Astrocyte (in vitro differentiated cells and primary cell): Measurements from ENCODE around the gene POLD2. TPM values are rescaled to one million over a fixed set of nuclear protein-coding genes. Genes with fewer than 3 reads are reported as not detected.

Source experiments
- DNase-seq: peaks from one replicate; pipeline ENCODE4 v3.0.0-alpha.2; 2010; ENCODE audit warnings: low read depth
- FAIRE-seq: peaks from 2 replicates; lab custom pipeline; 2011; peaks lifted over from hg19 to GRCh38; lab: Jason Lieb, UNC
- H2AFZ ChIP-seq: 2 replicates; pipeline ENCODE4 v1.6.0; 2012; ENCODE audit warnings: low read depth, low read length, inconsistent platforms
- H3K27ac ChIP-seq: 2 replicates; pipeline ENCODE4 v1.5.1; 2011; ENCODE audit warnings: low read depth, low read length, inconsistent platforms
- H3K27me3 ChIP-seq: 2 replicates; pipeline ENCODE4 v1.6.0; 2011; ENCODE audit warnings: low read length, inconsistent platforms; ENCODE audit not compliant: insufficient read depth
- H3K36me3 ChIP-seq: 2 replicates; pipeline ENCODE4 v1.5.1; 2011; ENCODE audit warnings: low read length, inconsistent platforms; ENCODE audit not compliant: insufficient read depth
- H3K4me1 ChIP-seq: 2 replicates; pipeline ENCODE4 v1.5.1; 2011; ENCODE audit warnings: low read length, inconsistent platforms; ENCODE audit not compliant: insufficient read depth
- H3K4me2 ChIP-seq: 2 replicates; pipeline ENCODE4 v1.6.0; 2012; ENCODE audit warnings: low read length, inconsistent platforms
- H3K4me3 ChIP-seq: 2 replicates; pipeline ENCODE4 v1.5.1; 2011; ENCODE audit warnings: low read depth, mild to moderate bottlenecking, low read length, inconsistent platforms; ENCODE audit not compliant: insufficient read depth
- H3K79me2 ChIP-seq: 2 replicates; pipeline ENCODE4 v1.6.0; 2012; ENCODE audit warnings: mild to moderate bottlenecking, low read length, inconsistent platforms; ENCODE audit not compliant: insufficient read depth
- H3K9ac ChIP-seq: 2 replicates; pipeline ENCODE4 v1.6.0; 2012; ENCODE audit warnings: mild to moderate bottlenecking, low read length, inconsistent platforms
- H3K9me3 ChIP-seq: 2 replicates; pipeline ENCODE4 v1.5.1; 2012; ENCODE audit warnings: low read depth, mild to moderate bottlenecking, low read length, inconsistent platforms; ENCODE audit not compliant: insufficient read depth
- H4K20me1 ChIP-seq: 2 replicates; pipeline ENCODE4 v1.6.0; 2012; ENCODE audit warnings: low read length, inconsistent platforms; ENCODE audit not compliant: insufficient read depth
- H3K27ac Mint-ChIP-seq: one replicate; pipeline ENCODE4 v1.8.0; 2021; ENCODE audit warnings: mild to moderate bottlenecking, mixed read lengths; ENCODE audit not compliant: unreplicated experiment
- H3K27me3 Mint-ChIP-seq: one replicate; pipeline ENCODE4 v1.8.0; 2021; ENCODE audit warnings: low read depth, mixed read lengths; ENCODE audit not compliant: unreplicated experiment
- H3K36me3 Mint-ChIP-seq: one replicate; pipeline ENCODE4 v1.8.0; 2021; ENCODE audit warnings: low read depth, mixed read lengths; ENCODE audit not compliant: unreplicated experiment
- H3K4me1 Mint-ChIP-seq: one replicate; pipeline ENCODE4 v1.8.0; 2021; ENCODE audit warnings: low read depth, mixed read lengths; ENCODE audit not compliant: unreplicated experiment
- H3K4me3 Mint-ChIP-seq: one replicate; pipeline ENCODE4 v1.8.0; 2021; ENCODE audit warnings: mild to moderate bottlenecking, moderate library complexity, mixed read lengths; ENCODE audit not compliant: unreplicated experiment
- H3K9me3 Mint-ChIP-seq: one replicate; pipeline ENCODE4 v1.8.0; 2021; ENCODE audit warnings: mild to moderate bottlenecking, mixed read lengths; ENCODE audit not compliant: unreplicated experiment
- CTCF ChIP-seq: IDR thresholded peaks from 2 replicates; pipeline ENCODE4 v1.5.1; 2011; ENCODE audit warnings: low read depth, mild to moderate bottlenecking, inconsistent platforms, low read length, moderate library complexity; ENCODE audit not compliant: insufficient read depth
- EZH2 ChIP-seq: IDR thresholded peaks from 2 replicates; pipeline ENCODE4 v1.6.1; 2012; ENCODE audit warnings: mild to moderate bottlenecking, low read length, inconsistent platforms; ENCODE audit not compliant: insufficient read depth
- total RNA-seq: library from RNA; stranded (reverse); gene quantifications from 2 replicates; pipeline ENCODE4 v1.2.1, GENCODE V29; 2021

The POLD2 gene
- total RNA-seq, 1 donor from 2014 or later = 67.7 TPM

GRCh38 chr7:44136731-44137130, 13.4 kb upstream of the POLD2 start:
- Histone ChIP-seq H4K20me1 (no peaks in the 10 kb centered on the region), H3K36me3 (no peaks in the 10 kb centered on the region), H3K9me3 (no peaks in the 10 kb centered on the region), H3K9ac (no peak overlapping the region), H3K27me3 (no peaks in the 10 kb centered on the region), H3K27ac (no peak overlapping the region), H3K4me2 (no peak overlapping the region), H2AFZ (no peak overlapping the region), H3K4me3 (no peak overlapping the region), H3K4me1 (no peaks in the 10 kb centered on the region), H3K79me2 (no peaks in the 10 kb centered on the region)
- DNase-seq (no peak), FAIRE-seq (no peak)
- H3K27me3 Mint-ChIP-seq = peaks cover 17% of the 10 kb centered on the region
- H3K4me1 Mint-ChIP-seq = peaks cover 11% of the 10 kb centered on the region
- H3K4me3 Mint-ChIP-seq = no peak overlapping the region
- H3K36me3 Mint-ChIP-seq = no peaks in the 10 kb centered on the region
- H3K27ac Mint-ChIP-seq = no peak overlapping the region
- H3K9me3 Mint-ChIP-seq = no peaks in the 10 kb centered on the region
- TF ChIP-seq CTCF (no peak), EZH2 (no peak)

- TF ChIP-seq CTCF (no peak), EZH2 (no peak)
- H4K20me1 ChIP-seq = no peaks in the 10 kb centered on the region
- Mint-ChIP-seq H3K27me3 (peaks cover 17% of the 10 kb centered on the region), H3K4me1 (peaks cover 14% of the 10 kb centered on the region), H3K9me3 (no peaks in the 10 kb centered on the region), H3K27ac (no peak overlapping the region), H3K4me3 (no peak overlapping the region), H3K36me3 (no peaks in the 10 kb centered on the region)
- DNase-seq = no peak
- no peaks in the 10 kb centered on the region for H3K9me3 ChIP-seq
- no peaks in the 10 kb centered on the region for H3K27me3 ChIP-seq
- H3K4me3 ChIP-seq = no peak overlapping the region
- no peak overlapping the region for H3K4me2 ChIP-seq
- H3K36me3 ChIP-seq = no peaks in the 10 kb centered on the region
- no peaks in the 10 kb centered on the region for H3K4me1 ChIP-seq
- no peak overlapping the region for H3K9ac ChIP-seq
- H3K79me2 ChIP-seq = no peaks in the 10 kb centered on the region
- H2AFZ ChIP-seq = no peak overlapping the region
- no peak for FAIRE-seq
- H3K27ac ChIP-seq = no peak overlapping the region
These were observed 11.7 kb upstream of the POLD2 start for GRCh38 chr7:44134943-44135628.

GRCh38 chr7:44133295-44133694, 9.9 kb upstream of the POLD2 start:
- Histone ChIP-seq H3K4me1 (no peaks in the 10 kb centered on the region), H3K79me2 (no peaks in the 10 kb centered on the region), H3K4me3 (no peak overlapping the region), H3K9me3 (no peaks in the 10 kb centered on the region), H3K27me3 (no peaks in the 10 kb centered on the region), H2AFZ (no peak overlapping the region), H3K4me2 (no peak overlapping the region), H3K36me3 (no peaks in the 10 kb centered on the region), H3K9ac (no peak overlapping the region), H3K27ac (no peak overlapping the region), H4K20me1 (no peaks in the 10 kb centered on the region)
- no peak overlapping the region for H3K4me3 Mint-ChIP-seq
- TF ChIP-seq CTCF (no peak), EZH2 (no peak)
- no peak overlapping the region for H3K27ac Mint-ChIP-seq
- peaks cover 9% of the 10 kb centered on the region for H3K27me3 Mint-ChIP-seq
- FAIRE-seq (no peak), DNase-seq (no peak)
- no peaks in the 10 kb centered on the region for H3K9me3 Mint-ChIP-seq
- H3K36me3 Mint-ChIP-seq = no peaks in the 10 kb centered on the region
- peaks cover 14% of the 10 kb centered on the region for H3K4me1 Mint-ChIP-seq
